Caco-2 (cell line): Measurements from ENCODE around the gene ERC1. TPM values are rescaled to one million over a fixed set of nuclear protein-coding genes. Genes with fewer than 3 reads are reported as not detected.

Experiments
- BruUV-seq: library from RNA; stranded (reverse); fragments of 400-500 nt; replicated peaks from 2 replicates; lab custom pipeline; 2021; lab: Mats Ljungman, UMichigan
- CTCF ChIA-PET: fragments of 300-600 bp; sonication (Branson Sonifier 250); formaldehyde crosslinking; loops from one replicate; lab custom pipeline; 2022; ENCODE audit warnings: antibody characterized with exemption; lab: Charles Lee
- POLR2A ChIA-PET: fragments of 300-600 bp; sonication (Branson Sonifier 250); formaldehyde crosslinking; loops from one replicate; lab custom pipeline; 2022; ENCODE audit warnings: antibody characterized with exemption; lab: Charles Lee
- DNase-seq, 2 experiments: peaks; one replicate each; pipeline versions ENCODE4 v3.0.0 to v3.0.0-alpha.2; 2020 to 2022
- H3K27me3 ChIP-seq: replicated peaks from 2 replicates; pipeline ENCODE4 v1.6.0; 2011; ENCODE audit warnings: low read length; ENCODE audit not compliant: control insufficient read depth, insufficient read depth
- H3K36me3 ChIP-seq: 2 replicates; pipeline ENCODE4 v1.5.1; 2011; ENCODE audit warnings: low read length; ENCODE audit not compliant: control insufficient read depth, insufficient read depth
- H3K4me1 ChIP-seq: fragments of 250-450 bp; sonication (Bioruptor Pico); 2 replicates; pipeline ENCODE4 v1.5.1; 2020; ENCODE audit warnings: mild to moderate bottlenecking
- H3K4me3 ChIP-seq: 2 replicates; pipeline ENCODE4 v1.5.1; 2011; ENCODE audit warnings: low read depth, mild to moderate bottlenecking, control low read depth, low read length
- H3K9me3 ChIP-seq: fragments of 250-450 bp; sonication (Bioruptor Pico); 2 replicates; pipeline ENCODE4 v1.5.1; 2020; ENCODE audit warnings: mild to moderate bottlenecking, moderate library complexity
- H3K27ac Mint-ChIP-seq: one replicate; pipeline ENCODE4 v1.8.0; 2022; ENCODE audit warnings: mixed read lengths; ENCODE audit not compliant: unreplicated experiment
- H3K27me3 Mint-ChIP-seq: one replicate; pipeline ENCODE4 v1.8.0; 2022; ENCODE audit warnings: mixed read lengths; ENCODE audit not compliant: insufficient read depth, unreplicated experiment
- H3K36me3 Mint-ChIP-seq: one replicate; pipeline ENCODE4 v1.8.0; 2022; ENCODE audit warnings: mild to moderate bottlenecking, mixed read lengths; ENCODE audit not compliant: insufficient read depth, unreplicated experiment
- H3K4me1 Mint-ChIP-seq: one replicate; pipeline ENCODE4 v1.8.0; 2022; ENCODE audit warnings: low read depth, mixed read lengths; ENCODE audit not compliant: unreplicated experiment
- H3K4me3 Mint-ChIP-seq: one replicate; pipeline ENCODE4 v1.8.0; 2022; ENCODE audit warnings: mild to moderate bottlenecking, moderate library complexity, mixed read lengths; ENCODE audit not compliant: unreplicated experiment
- H3K9me3 Mint-ChIP-seq: one replicate; pipeline ENCODE4 v1.8.0; 2022; ENCODE audit warnings: mixed read lengths; ENCODE audit not compliant: unreplicated experiment
- intact Hi-C: fragments of 100-400 bp; cut with micrococcal nuclease; formaldehyde crosslinking; loops from one replicate; pipeline ENCODE4 v1.10.0; 2022; ENCODE audit not compliant: unreplicated experiment
- total RNA-seq: library from RNA; stranded (reverse); gene quantifications from 2 replicates; pipeline ENCODE4 v1.2.3, GENCODE V29; 2022
- TF ChIP-seq, protein P1 (sequence below), 2 experiments: fragments of 200-600 bp in 1 of 2; IDR thresholded peaks; 1 replicate in 1 of 2; 2 replicates in 1 of 2; pipeline versions ENCODE4 v1.5.1 to v1.8.0; 2011 to 2022; ENCODE audit warnings: antibody characterized with exemption in 1 of 2, control low read depth in 1 of 2, inconsistent platforms in 1 of 2, low read depth in 1 of 2, low read length in 1 of 2, mild to moderate bottlenecking in 1 of 2, moderate library complexity in 1 of 2; ENCODE audit not compliant: insufficient read depth in 1 of 2, severe bottlenecking in 1 of 2, unreplicated experiment in 1 of 2

The ERC1 gene
- total RNA-seq, 1 experiment from 2014 or later, result 88.4 TPM

DNA sequence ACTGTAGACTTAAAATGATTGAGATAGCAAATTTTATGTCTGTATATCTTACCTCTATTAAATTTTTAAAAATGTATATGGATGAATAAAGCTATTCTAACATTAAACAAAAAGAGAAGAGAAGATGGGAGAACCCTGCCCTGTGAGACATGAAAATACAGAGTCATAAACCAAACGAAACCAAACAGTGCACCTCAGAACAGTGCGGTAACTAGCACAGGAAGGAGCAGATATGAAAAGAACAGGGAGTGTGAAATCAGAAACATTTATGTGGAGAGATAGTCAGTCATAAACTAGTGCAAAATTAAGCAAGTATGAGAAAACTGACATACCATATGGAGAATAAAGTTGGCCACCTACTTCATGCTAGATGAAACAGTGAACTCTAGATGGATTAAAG lies 135.1 kb downstream of the ERC1 start:
- H3K9me3 Mint-ChIP-seq, result peaks cover 24% of the 10 kb centered on the region
- H3K36me3 Mint-ChIP-seq, result peaks cover 12% of the 10 kb centered on the region
- Histone ChIP-seq H3K27me3 (no peaks in the 10 kb centered on the region), H3K9me3 (peaks cover 2% of the 10 kb centered on the region), H3K36me3 (no peaks in the 10 kb centered on the region), H3K4me1 (peaks cover 12% of the 10 kb centered on the region), H3K4me3 (no peak overlapping the region)
- ChIA-PET POLR2A (no interaction called here), CTCF (no interaction called here)
- H3K27me3 Mint-ChIP-seq, result no peaks in the 10 kb centered on the region
- no TSS peak for BruUV-seq
- intact Hi-C loops, result no loop called here
- no peak overlapping the region for H3K4me3 Mint-ChIP-seq
- TF ChIP-seq, protein P1, sequence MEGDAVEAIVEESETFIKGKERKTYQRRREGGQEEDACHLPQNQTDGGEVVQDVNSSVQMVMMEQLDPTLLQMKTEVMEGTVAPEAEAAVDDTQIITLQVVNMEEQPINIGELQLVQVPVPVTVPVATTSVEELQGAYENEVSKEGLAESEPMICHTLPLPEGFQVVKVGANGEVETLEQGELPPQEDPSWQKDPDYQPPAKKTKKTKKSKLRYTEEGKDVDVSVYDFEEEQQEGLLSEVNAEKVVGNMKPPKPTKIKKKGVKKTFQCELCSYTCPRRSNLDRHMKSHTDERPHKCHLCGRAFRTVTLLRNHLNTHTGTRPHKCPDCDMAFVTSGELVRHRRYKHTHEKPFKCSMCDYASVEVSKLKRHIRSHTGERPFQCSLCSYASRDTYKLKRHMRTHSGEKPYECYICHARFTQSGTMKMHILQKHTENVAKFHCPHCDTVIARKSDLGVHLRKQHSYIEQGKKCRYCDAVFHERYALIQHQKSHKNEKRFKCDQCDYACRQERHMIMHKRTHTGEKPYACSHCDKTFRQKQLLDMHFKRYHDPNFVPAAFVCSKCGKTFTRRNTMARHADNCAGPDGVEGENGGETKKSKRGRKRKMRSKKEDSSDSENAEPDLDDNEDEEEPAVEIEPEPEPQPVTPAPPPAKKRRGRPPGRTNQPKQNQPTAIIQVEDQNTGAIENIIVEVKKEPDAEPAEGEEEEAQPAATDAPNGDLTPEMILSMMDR (IDR thresholded peaks at IDR 0.05; ENCODE audit: insufficient read depth in 1 of 2, low read depth in 1 of 2, low read length in 1 of 2, severe bottlenecking in 1 of 2, unreplicated experiment in 1 of 2), result no peak
- no peak overlapping the region for H3K27ac Mint-ChIP-seq
- H3K4me1 Mint-ChIP-seq, result peaks cover 29% of the 10 kb centered on the region
- no peak for DNase-seq

DNA sequence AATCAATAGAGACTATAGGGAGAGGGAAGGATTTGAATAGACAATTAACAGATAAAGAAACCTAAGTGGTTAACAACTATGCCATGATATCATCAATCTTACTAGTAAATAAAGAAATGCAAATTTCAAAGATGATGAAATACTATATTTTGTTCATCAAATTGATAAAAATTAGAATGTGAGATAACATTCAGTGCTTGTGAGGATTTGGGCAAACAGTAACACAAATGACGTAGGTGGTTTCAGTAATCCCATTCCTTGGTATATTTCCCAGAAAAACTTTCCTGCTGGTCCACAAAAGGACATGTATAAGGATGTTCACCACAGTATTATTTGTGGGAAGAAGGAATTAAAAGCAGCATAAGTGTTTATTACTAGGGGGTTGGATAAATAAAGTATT lies 136.0 kb downstream of the ERC1 start:
- Mint-ChIP-seq H3K36me3 (peaks cover 6% of the 10 kb centered on the region), H3K4me3 (no peak overlapping the region), H3K27ac (no peak overlapping the region), H3K27me3 (no peaks in the 10 kb centered on the region), H3K4me1 (peaks cover 29% of the 10 kb centered on the region), H3K9me3 (peaks cover 21% of the 10 kb centered on the region)
- no peaks in the 10 kb centered on the region for H3K27me3 ChIP-seq
- H3K4me1 ChIP-seq, result peaks cover 12% of the 10 kb centered on the region
- no peaks in the 10 kb centered on the region for H3K9me3 ChIP-seq
- ChIA-PET POLR2A (no interaction called here), CTCF (no interaction called here)
- DNase-seq, result no peak
- TF ChIP-seq, protein P1 (IDR thresholded peaks at IDR 0.05; ENCODE audit: insufficient read depth in 1 of 2, low read depth in 1 of 2, low read length in 1 of 2, severe bottlenecking in 1 of 2, unreplicated experiment in 1 of 2), result no peak
- H3K36me3 ChIP-seq, result no peaks in the 10 kb centered on the region
- no peak overlapping the region for H3K4me3 ChIP-seq
- intact Hi-C loops, result no loop called here
- BruUV-seq, result no TSS peak

DNA sequence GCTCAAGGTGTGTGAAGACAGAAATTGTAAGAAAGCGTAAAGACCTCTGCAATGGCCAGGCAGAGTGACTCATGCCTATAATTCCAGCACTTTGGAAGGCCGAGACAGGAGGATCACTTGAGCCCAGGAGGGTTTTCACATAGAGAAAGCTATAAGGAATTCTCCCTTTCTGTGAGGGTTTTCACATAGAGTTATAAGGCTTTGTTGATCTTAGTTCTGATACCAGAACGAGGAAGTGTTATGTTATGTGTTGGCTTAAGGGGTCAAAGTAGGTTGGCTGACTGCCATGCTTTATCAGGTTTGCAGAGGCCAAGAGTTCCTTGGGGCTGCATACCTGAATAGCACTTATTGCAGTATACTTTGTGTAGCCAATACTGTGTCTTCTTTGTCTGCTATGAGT lies 139.1 kb downstream of the ERC1 start:
- Mint-ChIP-seq H3K27me3 (no peaks in the 10 kb centered on the region), H3K36me3 (peaks cover 6% of the 10 kb centered on the region), H3K27ac (no peak overlapping the region), H3K9me3 (peaks cover 10% of the 10 kb centered on the region), H3K4me1 (peaks cover 23% of the 10 kb centered on the region), H3K4me3 (no peak overlapping the region)
- Histone ChIP-seq H3K4me1 (peaks cover 12% of the 10 kb centered on the region), H3K9me3 (no peaks in the 10 kb centered on the region), H3K27me3 (no peaks in the 10 kb centered on the region), H3K36me3 (no peaks in the 10 kb centered on the region), H3K4me3 (no peak overlapping the region)
- peak; percentile 48 to 72 for DNase-seq
- TF ChIP-seq, protein P1 (IDR thresholded peaks at IDR 0.05; ENCODE audit: insufficient read depth in 1 of 2, low read depth in 1 of 2, low read length in 1 of 2, severe bottlenecking in 1 of 2, unreplicated experiment in 1 of 2), result no peak
- intact Hi-C loops, result no loop called here
- no TSS peak for BruUV-seq
- CTCF ChIA-PET, result interaction anchor here (0.6 to 1.2 kb wide), 5 partner anchors 12 to 501 kb away, joined by 3 to 7 read pairs (median 3); no protein-coding TSS in a partner anchor
- POLR2A ChIA-PET, result no interaction called here
